SU-DHL-6 (cell line): ENCODE data around the gene HEXD.

ENCODE experiments used
- EZH2phosphoT487 ChIP-seq: fragments of 200-600 bp; sonication (generic), shearing (Covaris generic); conservative IDR thresholded peaks from 2 replicates; pipeline ENCODE4 v1.6.1; 2018; ENCODE audit warnings: mild to moderate bottlenecking, antibody characterized with exemption, low read length, moderate library complexity, mixed read lengths
- TF ChIP-seq, protein P1 (sequence below): fragments of 200-600 bp; sonication (generic); IDR thresholded peaks from one replicate; pipeline ENCODE4 v1.5.1; 2017; ENCODE audit warnings: antibody characterized with exemption, mild to moderate bottlenecking, low read length, moderate library complexity; ENCODE audit not compliant: insufficient read depth, poor library complexity, severe bottlenecking

DNA sequence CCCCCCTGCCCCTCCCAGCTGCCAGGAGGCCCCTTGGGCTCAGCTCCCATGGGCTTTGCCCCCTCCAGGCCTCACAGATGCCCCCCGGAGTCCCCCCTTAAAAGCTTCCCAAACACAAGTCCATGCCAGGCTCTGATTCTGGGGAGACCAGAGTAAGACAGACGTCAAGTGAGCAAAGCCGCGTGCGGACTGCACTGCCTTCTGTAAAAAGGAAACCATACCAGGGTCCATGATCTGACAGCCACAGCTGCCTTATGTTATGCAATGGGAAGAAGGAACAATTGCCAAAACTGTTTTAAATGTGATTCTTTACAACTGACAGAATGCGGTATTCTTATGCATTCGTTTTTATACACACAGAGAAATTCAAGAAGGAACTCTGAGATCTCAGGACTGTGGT lies 17.9 kb upstream of the HEXD start:
- TF ChIP-seq, protein P1, sequence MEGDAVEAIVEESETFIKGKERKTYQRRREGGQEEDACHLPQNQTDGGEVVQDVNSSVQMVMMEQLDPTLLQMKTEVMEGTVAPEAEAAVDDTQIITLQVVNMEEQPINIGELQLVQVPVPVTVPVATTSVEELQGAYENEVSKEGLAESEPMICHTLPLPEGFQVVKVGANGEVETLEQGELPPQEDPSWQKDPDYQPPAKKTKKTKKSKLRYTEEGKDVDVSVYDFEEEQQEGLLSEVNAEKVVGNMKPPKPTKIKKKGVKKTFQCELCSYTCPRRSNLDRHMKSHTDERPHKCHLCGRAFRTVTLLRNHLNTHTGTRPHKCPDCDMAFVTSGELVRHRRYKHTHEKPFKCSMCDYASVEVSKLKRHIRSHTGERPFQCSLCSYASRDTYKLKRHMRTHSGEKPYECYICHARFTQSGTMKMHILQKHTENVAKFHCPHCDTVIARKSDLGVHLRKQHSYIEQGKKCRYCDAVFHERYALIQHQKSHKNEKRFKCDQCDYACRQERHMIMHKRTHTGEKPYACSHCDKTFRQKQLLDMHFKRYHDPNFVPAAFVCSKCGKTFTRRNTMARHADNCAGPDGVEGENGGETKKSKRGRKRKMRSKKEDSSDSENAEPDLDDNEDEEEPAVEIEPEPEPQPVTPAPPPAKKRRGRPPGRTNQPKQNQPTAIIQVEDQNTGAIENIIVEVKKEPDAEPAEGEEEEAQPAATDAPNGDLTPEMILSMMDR: no peak
- TF ChIP-seq EZH2phosphoT487: no peak
